ENCODE results near the gene SMNDC1. TPM values are rescaled to one million over a fixed set of nuclear protein-coding genes. Genes with fewer than 3 reads are reported as not detected.
"Not testable (repeated sequence)": the region's sequence is repeated elsewhere in the genome, so short reads cannot be mapped to it uniquely, and the experiment has no call there.

Gene SMNDC1
- total and polyA plus RNA-seq, 4 donors = 14.2 to 35.5 (median 22.5) TPM

DNA sequence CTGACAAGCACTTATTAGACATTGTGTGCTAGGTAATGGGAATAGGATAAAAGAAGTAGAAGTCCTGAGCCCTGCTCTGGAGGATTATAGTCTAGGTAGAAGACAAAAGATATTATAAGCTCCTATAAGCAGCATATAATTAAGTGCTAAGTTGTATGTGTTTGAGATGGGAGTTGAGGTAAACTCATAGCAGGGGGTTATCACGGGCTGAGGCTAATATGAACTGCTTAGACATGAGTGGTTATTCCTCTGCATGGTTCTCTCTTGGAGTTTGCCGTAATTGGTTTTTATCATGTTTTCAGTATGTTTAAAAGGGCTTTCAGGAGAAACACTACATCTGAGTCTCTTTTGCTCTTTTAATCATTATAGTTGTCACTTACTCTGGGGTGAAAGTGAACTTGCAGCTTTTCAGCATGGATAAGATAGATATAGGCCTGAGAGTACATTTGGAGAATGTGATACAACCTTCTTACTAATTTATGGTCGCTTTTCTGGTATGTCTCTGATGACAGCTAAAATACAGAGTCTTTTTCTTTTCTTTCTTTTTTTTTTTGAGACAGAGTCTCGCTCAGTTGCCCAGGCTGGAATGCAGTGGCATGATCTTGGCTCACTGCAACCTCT is 39.0 kb downstream of the SMNDC1 start:
- 100% methylated on average over 2 of the region's 4 CpGs for WGBS (ENCODE audit: insufficient coverage)
- H3K4me1 ChIP-seq (ENCODE audit: control insufficient read depth, insufficient read depth, low read length) = peaks cover 2% of the 10 kb centered on the region
- no peak overlapping the region for H3K27ac ChIP-seq (ENCODE audit: low read depth, low read length)
- no peaks in the 10 kb centered on the region for H3K9me3 ChIP-seq (ENCODE audit: control insufficient read depth, insufficient read depth, low read length)
- H3K27me3 ChIP-seq (ENCODE audit: control insufficient read depth, insufficient read depth, low read length) = no peaks in the 10 kb centered on the region
- no peak overlapping the region for H3K4me3 ChIP-seq (ENCODE audit: low read depth, low read length)
- DNase-seq (ENCODE audit: low read depth in 4 of 6, low spot score in 6 of 6) = no peak
- H3K36me3 ChIP-seq (ENCODE audit: control insufficient read depth, insufficient read depth, low read length) = no peaks in the 10 kb centered on the region

DNA sequence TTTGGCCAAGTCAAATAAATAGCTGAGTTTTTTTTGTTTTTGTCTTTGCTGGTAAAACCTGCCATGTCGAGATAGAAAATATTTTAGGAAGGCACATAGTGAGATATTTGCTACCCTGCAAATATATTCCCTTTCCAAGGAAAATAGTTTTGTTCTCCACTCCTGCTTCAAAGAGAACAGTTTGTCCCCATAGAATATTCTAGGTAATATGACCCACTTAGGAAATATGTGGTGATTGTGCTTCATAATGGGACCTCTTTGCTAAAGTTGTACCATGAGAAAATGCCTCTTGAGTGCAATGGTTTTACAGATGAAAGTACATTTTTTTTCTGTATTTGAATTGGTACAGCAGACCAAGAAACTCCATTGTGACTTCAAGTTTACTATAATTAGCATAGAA is 41.6 kb downstream of the SMNDC1 start:
- Histone ChIP-seq H3K36me3 (ENCODE audit: control insufficient read depth, insufficient read depth, low read length) (no peaks in the 10 kb centered on the region), H3K27me3 (ENCODE audit: control insufficient read depth, insufficient read depth, low read length) (no peaks in the 10 kb centered on the region), H3K4me1 (ENCODE audit: control insufficient read depth, insufficient read depth, low read length) (no peaks in the 10 kb centered on the region), H3K27ac (ENCODE audit: low read depth, low read length) (no peak overlapping the region), H3K9me3 (ENCODE audit: control insufficient read depth, insufficient read depth, low read length) (no peaks in the 10 kb centered on the region), H3K4me3 (ENCODE audit: low read depth, low read length) (no peak overlapping the region)
- DNase-seq (ENCODE audit: low read depth in 4 of 6, low spot score in 6 of 6) = no peak
- no CpG with 5 or more reads among the region's 1 CpG for WGBS (ENCODE audit: insufficient coverage)

DNA sequence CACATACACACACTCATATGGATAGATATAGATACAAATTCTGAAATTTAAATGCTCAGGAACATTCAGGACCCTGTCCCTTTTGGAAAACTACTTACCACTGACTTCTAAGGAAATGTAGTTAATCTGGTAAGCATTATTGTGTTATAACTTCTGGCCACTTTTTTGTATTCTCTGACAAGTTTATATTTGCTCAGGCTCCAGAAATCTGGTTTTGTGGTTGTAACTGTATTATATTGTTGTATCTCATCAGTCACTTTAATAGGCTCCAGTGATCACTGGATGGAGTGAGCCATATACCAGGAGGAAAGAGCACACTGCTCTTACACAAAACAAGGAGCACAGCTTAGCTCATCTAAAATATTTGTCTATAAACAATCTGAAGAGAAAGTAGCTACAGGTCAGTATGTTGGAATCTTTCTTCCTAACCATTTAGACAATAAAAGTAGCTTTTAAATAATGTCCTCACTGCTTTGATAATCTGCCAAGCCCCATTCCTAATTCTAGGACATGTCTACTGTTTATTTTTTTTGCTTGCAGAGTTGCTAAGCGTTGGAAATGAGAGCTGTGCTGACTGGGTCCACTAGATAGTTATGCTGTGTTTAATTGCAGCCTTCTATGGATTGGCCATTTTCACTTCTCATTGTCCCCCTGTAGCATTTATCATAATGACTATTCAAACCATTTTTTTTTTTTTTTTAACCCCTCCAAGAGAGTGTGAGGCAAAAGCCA is 43.8 kb downstream of the SMNDC1 start:
- no CpG with 5 or more reads among the region's 1 CpG for WGBS (ENCODE audit: insufficient coverage)
- no peaks in the 10 kb centered on the region for H3K36me3 ChIP-seq (ENCODE audit: control insufficient read depth, insufficient read depth, low read length)
- H3K9me3 ChIP-seq (ENCODE audit: control insufficient read depth, insufficient read depth, low read length) = no peaks in the 10 kb centered on the region
- H3K27me3 ChIP-seq (ENCODE audit: control insufficient read depth, insufficient read depth, low read length) = no peaks in the 10 kb centered on the region
- H3K27ac ChIP-seq (ENCODE audit: low read depth, low read length) = peak overlapping the region; percentile 22
- no peaks in the 10 kb centered on the region for H3K4me1 ChIP-seq (ENCODE audit: control insufficient read depth, insufficient read depth, low read length)
- H3K4me3 ChIP-seq (ENCODE audit: low read depth, low read length) = no peak overlapping the region
- DNase-seq (ENCODE audit: low read depth in 4 of 6, low spot score in 6 of 6) = peak in 2 of 6 donors; percentile 35 to 54

DNA sequence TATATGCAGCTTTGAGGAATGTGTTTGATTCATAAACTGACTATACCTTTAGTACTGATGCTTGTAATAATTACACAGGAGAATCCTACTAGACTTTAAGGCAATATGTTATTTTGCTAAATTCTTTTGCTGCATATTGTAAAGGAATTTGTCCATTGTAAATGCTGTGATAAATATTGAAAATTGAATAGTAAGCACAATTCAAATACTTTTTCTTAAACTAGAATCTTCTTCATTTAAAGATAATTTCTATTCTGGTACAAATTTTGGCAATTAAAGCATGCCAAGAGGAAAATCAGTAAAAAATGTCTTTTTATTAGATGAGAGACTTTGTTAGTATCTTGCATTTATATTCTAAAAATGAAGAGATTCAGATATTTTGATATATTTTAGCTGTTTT is 45.4 kb downstream of the SMNDC1 start:
- no peak overlapping the region for H3K27ac ChIP-seq (ENCODE audit: low read depth, low read length)

GRCh38 chr10:110258542-110258941 is 46.2 kb downstream of the SMNDC1 start:
- Histone ChIP-seq H3K4me1 (ENCODE audit: control insufficient read depth, insufficient read depth, low read length) (no peaks in the 10 kb centered on the region), H3K4me3 (ENCODE audit: low read depth, low read length) (no peak overlapping the region), H3K36me3 (ENCODE audit: control insufficient read depth, insufficient read depth, low read length) (no peaks in the 10 kb centered on the region), H3K9me3 (ENCODE audit: control insufficient read depth, insufficient read depth, low read length) (no peaks in the 10 kb centered on the region), H3K27me3 (ENCODE audit: control insufficient read depth, insufficient read depth, low read length) (no peaks in the 10 kb centered on the region), H3K27ac (ENCODE audit: low read depth, low read length) (no peak overlapping the region)
- no CpG with 5 or more reads among the region's 1 CpG for WGBS (ENCODE audit: insufficient coverage)
- DNase-seq (ENCODE audit: low read depth in 4 of 6, low spot score in 6 of 6) = no peak

More for the DNA sequence above, 45.4 kb downstream of the SMNDC1 start:
- Histone ChIP-seq H3K36me3 (ENCODE audit: control insufficient read depth, insufficient read depth, low read length) (no peaks in the 10 kb centered on the region), H3K27me3 (ENCODE audit: control insufficient read depth, insufficient read depth, low read length) (no peaks in the 10 kb centered on the region), H3K4me3 (ENCODE audit: low read depth, low read length) (no peak overlapping the region), H3K9me3 (ENCODE audit: control insufficient read depth, insufficient read depth, low read length) (no peaks in the 10 kb centered on the region), H3K4me1 (ENCODE audit: control insufficient read depth, insufficient read depth, low read length) (no peaks in the 10 kb centered on the region)
- DNase-seq (ENCODE audit: low read depth in 4 of 6, low spot score in 6 of 6) = no peak

GRCh38 chr10:110254467-110254866 is 50.3 kb downstream of the SMNDC1 start:
- no peak overlapping the region for H3K4me3 ChIP-seq (ENCODE audit: low read depth, low read length)
- H3K27ac ChIP-seq (ENCODE audit: low read depth, low read length) = no peak overlapping the region
- no peak for DNase-seq (ENCODE audit: low read depth in 4 of 6, low spot score in 6 of 6)
- H3K36me3 ChIP-seq (ENCODE audit: control insufficient read depth, insufficient read depth, low read length) = no peaks in the 10 kb centered on the region
- H3K27me3 ChIP-seq (ENCODE audit: control insufficient read depth, insufficient read depth, low read length) = no peaks in the 10 kb centered on the region
- H3K9me3 ChIP-seq (ENCODE audit: control insufficient read depth, insufficient read depth, low read length) = no peaks in the 10 kb centered on the region
- H3K4me1 ChIP-seq (ENCODE audit: control insufficient read depth, insufficient read depth, low read length) = no peaks in the 10 kb centered on the region

GRCh38 chr10:110252151-110252550 is 52.6 kb downstream of the SMNDC1 start:
- WGBS (ENCODE audit: insufficient coverage) = 91% methylated on average over 1 of the region's 1 CpG
- H3K36me3 ChIP-seq (ENCODE audit: control insufficient read depth, insufficient read depth, low read length) = no peaks in the 10 kb centered on the region
- no peaks in the 10 kb centered on the region for H3K9me3 ChIP-seq (ENCODE audit: control insufficient read depth, insufficient read depth, low read length)
- H3K4me3 ChIP-seq (ENCODE audit: low read depth, low read length) = no peak overlapping the region
- H3K27ac ChIP-seq (ENCODE audit: low read depth, low read length) = no peak overlapping the region
- DNase-seq (ENCODE audit: low read depth in 4 of 6, low spot score in 6 of 6) = no peak
- H3K4me1 ChIP-seq (ENCODE audit: control insufficient read depth, insufficient read depth, low read length) = no peaks in the 10 kb centered on the region
- H3K27me3 ChIP-seq (ENCODE audit: control insufficient read depth, insufficient read depth, low read length) = no peaks in the 10 kb centered on the region

GRCh38 chr10:110251392-110251791 is 53.3 kb downstream of the SMNDC1 start:
- H3K9me3 ChIP-seq (ENCODE audit: control insufficient read depth, insufficient read depth, low read length); H3K4me1 ChIP-seq (ENCODE audit: control insufficient read depth, insufficient read depth, low read length); H3K27ac ChIP-seq (ENCODE audit: low read depth, low read length); DNase-seq (ENCODE audit: low read depth in 4 of 6, low spot score in 6 of 6); H3K4me3 ChIP-seq (ENCODE audit: low read depth, low read length); H3K36me3 ChIP-seq (ENCODE audit: control insufficient read depth, insufficient read depth, low read length); H3K27me3 ChIP-seq (ENCODE audit: control insufficient read depth, insufficient read depth, low read length): not testable (repeated sequence)
- WGBS (ENCODE audit: insufficient coverage) = 40% methylated on average over 1 of the region's 1 CpG

GRCh38 chr10:110249489-110249888 is 55.2 kb downstream of the SMNDC1 start:
- H3K4me3 ChIP-seq (ENCODE audit: low read depth, low read length); H3K36me3 ChIP-seq (ENCODE audit: control insufficient read depth, insufficient read depth, low read length); H3K27ac ChIP-seq (ENCODE audit: low read depth, low read length); H3K4me1 ChIP-seq (ENCODE audit: control insufficient read depth, insufficient read depth, low read length); H3K9me3 ChIP-seq (ENCODE audit: control insufficient read depth, insufficient read depth, low read length); DNase-seq (ENCODE audit: low read depth in 4 of 6, low spot score in 6 of 6); H3K27me3 ChIP-seq (ENCODE audit: control insufficient read depth, insufficient read depth, low read length): not testable (repeated sequence)
- WGBS (ENCODE audit: insufficient coverage) = no CpG with 5 or more reads among the region's 1 CpG

DNA sequence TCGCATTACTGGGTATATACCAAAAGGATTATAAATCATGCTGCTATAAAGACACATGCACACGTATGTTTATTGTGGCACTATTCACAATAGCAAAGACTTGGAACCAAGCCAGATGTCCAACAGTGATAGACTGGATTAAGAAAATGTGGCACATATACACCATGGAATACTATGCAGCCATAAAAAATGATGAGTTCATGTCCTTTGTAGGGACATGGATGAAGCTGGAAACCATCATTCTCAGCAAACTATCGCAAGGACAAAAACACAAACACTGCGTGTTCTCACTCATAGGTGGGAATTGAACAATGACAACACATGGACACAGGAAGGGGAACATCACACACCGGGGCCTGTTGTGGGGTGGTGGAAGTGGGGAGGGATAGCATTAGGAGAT is 56.9 kb downstream of the SMNDC1 start:
- H3K4me3 ChIP-seq (ENCODE audit: low read depth, low read length); H3K36me3 ChIP-seq (ENCODE audit: control insufficient read depth, insufficient read depth, low read length); DNase-seq (ENCODE audit: low read depth in 4 of 6, low spot score in 6 of 6); H3K4me1 ChIP-seq (ENCODE audit: control insufficient read depth, insufficient read depth, low read length); H3K9me3 ChIP-seq (ENCODE audit: control insufficient read depth, insufficient read depth, low read length); H3K27ac ChIP-seq (ENCODE audit: low read depth, low read length); H3K27me3 ChIP-seq (ENCODE audit: control insufficient read depth, insufficient read depth, low read length): not testable (repeated sequence)
- WGBS (ENCODE audit: insufficient coverage) = no CpG with 5 or more reads among the region's 5 CpGs
